Spinal cord (tissue), 10 donors: ENCODE data around the gene SIK1. TPM values are rescaled to one million over a fixed set of nuclear protein-coding genes. Genes with fewer than 3 reads are reported as not detected.
A peak's percentile ranks its signal among the peaks of the same experiment; 100 is the strongest.

Experiments
- DNase-seq, 6 donors: peaks; one replicate each; pipeline versions ENCODE4 v3.0.0 to v3.0.0-alpha.2; 2013 to 2015; ENCODE audit warnings: low spot score in 6 of 6, low read depth in 4 of 6
- H3K27ac ChIP-seq: one replicate; pipeline ENCODE4 v1.5.1; 2013; ENCODE audit warnings: low read depth, low read length, control low read depth
- H3K27me3 ChIP-seq: one replicate; pipeline ENCODE4 v1.6.1; 2013; ENCODE audit warnings: low read length; ENCODE audit not compliant: control insufficient read depth, insufficient read depth
- H3K36me3 ChIP-seq: one replicate; pipeline ENCODE4 v1.6.1; 2013; ENCODE audit warnings: low read length; ENCODE audit not compliant: control insufficient read depth, insufficient read depth
- H3K4me1 ChIP-seq: one replicate; pipeline ENCODE4 v1.6.1; 2013; ENCODE audit warnings: low read length; ENCODE audit not compliant: control insufficient read depth, insufficient read depth
- H3K4me3 ChIP-seq: one replicate; pipeline ENCODE4 v1.5.1; 2013; ENCODE audit warnings: low read depth, low read length, control low read depth
- H3K9me3 ChIP-seq: one replicate; pipeline ENCODE4 v1.6.1; 2013; ENCODE audit warnings: low read length; ENCODE audit not compliant: control insufficient read depth, insufficient read depth
- WGBS: methylation state at CpG from one replicate; pipeline ENCODE4 v1.1.5; 2013; ENCODE audit warnings: missing lambda C conversion rate; ENCODE audit not compliant: insufficient coverage; 5-methylcytosine and 5-hydroxymethylcytosine counted together
- polyA plus RNA-seq, 2 donors: library from polyadenylated mRNA; unstranded; fragments of 120-200 nt; gene quantifications; one replicate each; pipeline ENCODE4 v1.2.1, GENCODE V29; 2013; ENCODE audit not compliant: insufficient read length in 2 of 2
- total RNA-seq, 2 donors: library from RNA; depleted of rRNA in 1 of 2; stranded (reverse); fragments of 120-200 nt in 1 of 2; fragments of >200 nt in 1 of 2; gene quantifications; one replicate each; pipeline versions ENCODE4 v1.2.3 to v1.2.4, GENCODE V29; 2013 to 2014
- donor health status: healthy.

The SIK1 gene
- total and polyA plus RNA-seq, 4 donors, result 4.7 to 13.2 (median 6.1) TPM

DNA sequence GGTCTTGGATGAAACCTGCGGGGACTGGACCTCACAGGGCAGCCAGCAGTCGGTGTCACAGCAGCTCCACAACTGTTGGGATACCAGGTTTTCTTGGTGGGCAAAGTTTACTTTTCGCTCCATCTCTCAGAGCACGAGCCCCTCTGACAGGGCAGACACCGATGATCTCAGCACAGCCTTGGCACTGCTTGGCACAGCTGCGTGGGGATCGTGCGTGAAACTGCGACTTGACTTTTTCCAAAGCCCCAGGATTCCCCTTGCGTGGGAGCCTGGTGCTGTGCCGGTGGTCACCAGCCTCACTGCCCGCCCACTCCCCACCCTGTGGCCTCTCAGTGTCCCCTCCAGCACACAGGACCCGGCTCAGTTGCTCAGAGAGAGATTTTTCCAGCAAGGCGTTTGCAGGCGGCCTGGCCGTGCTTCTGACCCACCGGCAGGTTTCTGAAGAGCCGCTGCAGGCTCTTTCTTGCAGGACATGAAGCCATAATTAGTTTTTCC is 57.3 kb downstream of the SIK1 start:
- Histone ChIP-seq H3K36me3 (no peaks in the 10 kb centered on the region), H3K9me3 (no peaks in the 10 kb centered on the region), H3K4me3 (no peak overlapping the region), H3K27ac (no peak overlapping the region), H3K4me1 (peaks cover 53% of the 10 kb centered on the region), H3K27me3 (no peaks in the 10 kb centered on the region)
- WGBS, result 40% methylated on average over 18 of the region's 18 CpGs
- peak in 1 of 6 donors; percentile 10 for DNase-seq

- 58% methylated on average over 14 of the region's 14 CpGs for WGBS
- H3K36me3 ChIP-seq, result no peaks in the 10 kb centered on the region
- H3K27ac ChIP-seq, result no peak overlapping the region
- H3K27me3 ChIP-seq, result no peaks in the 10 kb centered on the region
- H3K9me3 ChIP-seq, result no peaks in the 10 kb centered on the region
- peak in 1 of 6 donors; percentile 18 for DNase-seq
- H3K4me1 ChIP-seq, result peaks cover 55% of the 10 kb centered on the region
- H3K4me3 ChIP-seq, result no peak overlapping the region
Measured at GRCh38 chr21:43369124-43369523, 57.8 kb downstream of the SIK1 start.

GRCh38 chr21:43368685-43369084 is 58.2 kb downstream of the SIK1 start:
- H3K27ac ChIP-seq, result no peak overlapping the region
- H3K9me3 ChIP-seq, result no peaks in the 10 kb centered on the region
- 99% methylated on average over 5 of the region's 6 CpGs for WGBS
- DNase-seq, result no peak
- peaks cover 55% of the 10 kb centered on the region for H3K4me1 ChIP-seq
- H3K36me3 ChIP-seq, result no peaks in the 10 kb centered on the region
- no peak overlapping the region for H3K4me3 ChIP-seq
- no peaks in the 10 kb centered on the region for H3K27me3 ChIP-seq

GRCh38 chr21:43367859-43368258 is 59.1 kb downstream of the SIK1 start:
- Histone ChIP-seq H3K4me1 (peaks cover 59% of the 10 kb centered on the region), H3K9me3 (no peaks in the 10 kb centered on the region), H3K36me3 (no peaks in the 10 kb centered on the region), H3K27me3 (no peaks in the 10 kb centered on the region), H3K4me3 (no peak overlapping the region), H3K27ac (no peak overlapping the region)
- DNase-seq, result no peak
- 95% methylated on average over 3 of the region's 4 CpGs for WGBS

DNA sequence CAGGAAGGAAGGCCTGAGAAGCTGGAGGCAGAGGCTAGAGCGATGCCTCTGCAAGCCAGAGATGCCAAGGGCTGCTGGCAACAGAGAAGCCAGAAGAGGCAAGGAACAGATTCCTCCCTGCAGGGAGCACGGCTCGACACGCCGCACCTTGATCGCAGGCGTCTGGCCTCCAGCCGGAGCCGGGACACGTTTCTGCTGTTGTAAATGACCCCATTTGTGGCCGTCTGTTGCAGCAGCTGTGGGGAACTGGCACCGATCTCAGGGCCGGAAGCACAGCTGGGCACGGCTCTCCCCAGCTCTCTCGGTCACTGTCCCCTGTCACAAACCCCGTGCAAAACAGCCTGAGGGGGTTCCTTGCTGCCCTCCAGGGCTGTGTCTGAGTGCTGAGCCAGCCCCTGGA is 59.6 kb downstream of the SIK1 start:
- Histone ChIP-seq H3K4me1 (peaks cover 64% of the 10 kb centered on the region), H3K9me3 (no peaks in the 10 kb centered on the region), H3K27ac (no peak overlapping the region), H3K4me3 (no peak overlapping the region), H3K27me3 (no peaks in the 10 kb centered on the region), H3K36me3 (no peaks in the 10 kb centered on the region)
- WGBS, result 47% methylated on average over 16 of the region's 16 CpGs
- peak in 2 of 6 donors; percentile 44 to 60 for DNase-seq

DNA sequence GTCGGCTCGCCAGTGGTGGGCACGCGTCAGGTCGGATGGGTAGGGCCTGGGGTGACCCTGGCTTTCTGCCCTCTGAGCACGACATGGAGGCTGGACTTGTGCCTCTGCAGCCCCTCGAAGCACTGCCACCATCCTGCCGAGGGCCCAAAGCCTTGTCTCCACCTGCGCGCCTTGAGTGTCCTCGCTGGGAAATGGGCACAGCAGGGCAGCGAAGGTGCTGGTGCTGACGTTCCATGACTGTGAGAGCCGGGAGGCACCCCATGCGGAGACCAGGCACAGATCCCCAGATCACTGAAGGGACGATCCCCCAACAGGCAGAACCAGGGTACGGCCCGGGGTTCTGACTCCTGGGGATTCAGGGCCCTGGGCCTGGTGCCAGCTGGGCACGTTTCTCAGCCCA is 60.3 kb downstream of the SIK1 start:
- Histone ChIP-seq H3K4me3 (no peak overlapping the region), H3K4me1 (peaks cover 70% of the 10 kb centered on the region), H3K27me3 (no peaks in the 10 kb centered on the region), H3K9me3 (no peaks in the 10 kb centered on the region), H3K27ac (no peak overlapping the region), H3K36me3 (no peaks in the 10 kb centered on the region)
- no peak for DNase-seq
- whole genome bisulfite sequencing, result 86% methylated on average over 19 of the region's 19 CpGs

DNA sequence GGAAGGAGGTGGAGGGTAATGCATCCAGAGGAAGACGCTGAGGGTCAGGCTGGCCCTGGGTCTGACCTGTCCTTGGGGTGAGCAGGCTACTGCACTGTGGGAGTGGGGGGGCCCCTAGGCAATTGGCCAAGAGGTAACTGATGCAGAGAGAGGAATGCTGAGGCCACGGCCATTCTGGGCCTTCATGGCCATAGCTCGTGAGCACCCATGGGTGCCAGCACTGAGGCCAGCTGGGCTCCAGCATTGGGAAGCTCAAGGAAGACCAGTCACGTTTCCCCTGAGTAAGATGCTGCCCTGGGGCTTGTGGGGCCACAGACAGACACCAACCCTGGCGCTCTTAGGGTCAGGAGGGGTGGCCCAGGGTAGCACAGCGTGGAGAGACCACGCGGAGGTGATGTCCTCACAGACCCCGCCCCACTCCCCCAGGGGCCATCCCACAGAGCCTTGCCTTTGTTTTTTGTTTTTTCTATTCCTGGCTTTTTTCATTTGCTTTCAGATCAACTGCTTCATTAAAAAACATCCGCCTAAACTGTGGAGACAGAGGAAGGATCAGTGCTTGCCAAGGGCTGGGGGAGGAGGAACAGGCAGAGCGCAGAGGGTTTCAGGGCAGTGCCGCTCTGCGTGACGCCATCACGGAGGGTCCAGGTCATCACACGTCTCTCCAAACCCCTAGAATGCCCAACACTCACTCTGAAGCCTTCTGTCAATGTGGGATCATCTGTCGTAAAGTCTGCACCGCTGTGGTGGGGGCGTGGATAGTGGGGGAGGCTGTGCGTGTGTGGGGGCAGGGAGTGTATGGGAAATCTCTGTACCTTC is 61.1 kb downstream of the SIK1 start:
- H3K4me1 ChIP-seq, result peaks cover 79% of the 10 kb centered on the region
- H3K36me3 ChIP-seq, result no peaks in the 10 kb centered on the region
- no peaks in the 10 kb centered on the region for H3K9me3 ChIP-seq
- peak in 1 of 6 donors; percentile 58 for DNase-seq
- no peak overlapping the region for H3K27ac ChIP-seq
- 67% methylated on average over 10 of the region's 20 CpGs for WGBS
- no peak overlapping the region for H3K4me3 ChIP-seq
- no peaks in the 10 kb centered on the region for H3K27me3 ChIP-seq

- H3K36me3 ChIP-seq, result peaks cover 3% of the 10 kb centered on the region
- no peak for DNase-seq
- H3K27ac ChIP-seq, result no peak overlapping the region
- H3K4me3 ChIP-seq, result no peak overlapping the region
- WGBS, result 70% methylated on average over 18 of the region's 18 CpGs
- H3K9me3 ChIP-seq, result no peaks in the 10 kb centered on the region
- no peaks in the 10 kb centered on the region for H3K27me3 ChIP-seq
- peaks cover 76% of the 10 kb centered on the region for H3K4me1 ChIP-seq
Measured at GRCh38 chr21:43364851-43365424, 62.0 kb downstream of the SIK1 start.
